Body of pancreas (tissue), 4 donors: ENCODE results near the gene FAM13A.

Experiments
- CTCF ChIP-seq, 7 experiments: fragments of 450-650 bp in 4 of 7; fragments of 200-600 bp in 3 of 7; sonication (generic) in 3 of 7; IDR thresholded peaks; one replicate each; pipeline ENCODE4 v1.5.1; 2016 to 2019; ENCODE audit warnings: antibody characterized with exemption in 7 of 7
- POLR2A ChIP-seq, 3 donors: fragments of 450-650 bp; IDR thresholded peaks; one replicate each; pipeline ENCODE4 v1.6.1; 2016; ENCODE audit warnings: antibody characterized with exemption in 3 of 3, mild to moderate bottlenecking in 2 of 3

- no peak for TF ChIP-seq POLR2A (IDR thresholded peaks at IDR 0.05)
- TF ChIP-seq CTCF (IDR thresholded peaks at IDR 0.05), result no peak
Observed at GRCh38 chr4:88846206-88846790, 210.7 kb downstream of the FAM13A start.
